WI38 (cell line): Measurements from ENCODE around the gene FAM83B.
"Not testable (repeated sequence)": the region's sequence is repeated elsewhere in the genome, so short reads cannot be mapped to it uniquely, and the experiment has no call there.

Experiments
- H3K4me3 ChIP-seq: 2 replicates; pipeline ENCODE4 v1.5.1; 2011; ENCODE audit warnings: low read depth, mild to moderate bottlenecking, control low read depth, low read length
- CTCF ChIP-seq: IDR thresholded peaks from 2 replicates; pipeline ENCODE4 v1.5.1; 2012; ENCODE audit warnings: low read depth, mild to moderate bottlenecking, control low read depth, low read length

FAM83B gene

DNA sequence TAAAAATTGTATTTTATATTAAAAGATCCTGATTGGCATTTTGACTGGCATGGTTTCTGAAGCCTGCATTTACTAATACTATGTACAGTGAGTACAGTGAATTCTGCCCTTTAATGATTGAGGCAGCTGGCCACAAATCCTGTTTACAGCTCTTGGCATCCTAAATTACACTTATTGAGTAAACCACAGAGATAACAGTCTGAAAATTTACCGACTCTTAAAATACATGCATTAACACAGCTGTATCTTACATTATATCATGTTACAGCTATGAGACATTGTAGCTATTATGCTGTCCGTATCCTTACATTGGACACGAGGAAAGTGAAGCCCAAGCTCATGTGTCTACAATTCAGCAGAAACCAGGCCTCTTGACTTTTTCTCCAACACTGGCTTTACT is 90.8 kb downstream of the FAM83B start:
- H3K4me3 ChIP-seq: no peak overlapping the region
- no peak for TF ChIP-seq CTCF

DNA sequence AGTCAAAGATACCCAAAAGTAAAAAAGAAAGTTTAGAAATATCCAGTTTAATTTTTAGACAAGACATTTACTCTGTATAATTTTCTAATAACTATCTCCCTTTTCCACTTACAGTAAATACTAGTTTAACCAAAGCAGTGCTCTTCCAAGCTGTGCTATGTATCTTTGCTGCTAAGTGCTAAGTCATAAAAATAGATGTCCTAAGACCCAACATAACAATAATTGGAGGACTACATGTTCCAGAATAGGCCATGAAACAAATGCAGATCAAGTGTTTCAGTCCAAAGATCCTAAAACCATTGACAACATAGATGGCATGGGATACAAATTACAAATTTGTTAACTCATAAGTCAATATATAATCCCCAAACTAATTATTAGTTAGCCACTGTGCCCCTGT is 111.1 kb downstream of the FAM83B start:
- TF ChIP-seq CTCF: no peak
- H3K4me3 ChIP-seq: no peak overlapping the region

- H3K4me3 ChIP-seq: no peak overlapping the region
- no peak for TF ChIP-seq CTCF
These were observed 111.9 kb downstream of the FAM83B start for GRCh38 chr6:54958446-54958845.

DNA sequence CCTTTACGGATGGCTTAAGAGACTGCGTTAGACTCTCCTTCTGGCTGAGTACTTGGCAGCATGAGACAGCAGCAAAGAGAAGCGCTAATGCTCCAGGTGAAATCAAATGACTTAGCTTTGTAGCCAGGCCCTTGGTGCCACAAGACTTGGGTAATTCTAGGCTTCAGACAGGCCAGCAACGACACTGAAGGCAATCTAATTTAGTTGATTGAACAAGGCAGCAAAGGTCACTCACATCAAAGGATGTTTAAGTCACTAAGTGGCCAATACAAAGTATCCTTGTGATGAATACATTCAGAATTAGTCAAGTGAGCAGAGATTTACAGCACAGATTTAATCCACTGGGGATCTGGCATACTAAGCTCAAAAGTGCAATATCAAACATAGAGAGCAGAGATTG is 113.2 kb downstream of the FAM83B start:
- no peak for TF ChIP-seq CTCF
- no peak overlapping the region for H3K4me3 ChIP-seq

GRCh38 chr6:54961372-54961771 is 114.8 kb downstream of the FAM83B start:
- H3K4me3 ChIP-seq: not testable (repeated sequence)

- TF ChIP-seq CTCF: no peak
- no peak overlapping the region for H3K4me3 ChIP-seq
These were observed 123.8 kb downstream of the FAM83B start for GRCh38 chr6:54970337-54970736.

DNA sequence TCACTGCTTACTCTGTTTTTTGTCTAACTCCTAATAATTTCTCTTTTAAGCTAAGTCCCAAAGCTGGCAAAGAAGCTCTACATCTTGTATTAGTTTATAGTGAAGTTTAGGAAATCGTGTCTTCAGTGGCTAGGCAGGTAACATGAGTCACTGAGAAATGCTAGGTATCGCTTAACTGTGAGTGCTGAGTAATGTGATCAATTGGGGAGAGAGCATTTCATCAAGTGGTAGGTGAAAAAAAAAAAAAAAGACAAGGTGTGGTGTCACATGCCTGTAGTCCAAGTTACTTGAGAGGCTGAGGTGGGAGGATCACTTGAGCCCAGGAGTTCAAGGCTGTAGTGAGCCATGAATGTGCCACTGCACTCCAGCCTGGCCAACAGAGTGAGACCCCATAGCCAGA is 125.3 kb downstream of the FAM83B start:
- no peak overlapping the region for H3K4me3 ChIP-seq
- no peak for TF ChIP-seq CTCF

DNA sequence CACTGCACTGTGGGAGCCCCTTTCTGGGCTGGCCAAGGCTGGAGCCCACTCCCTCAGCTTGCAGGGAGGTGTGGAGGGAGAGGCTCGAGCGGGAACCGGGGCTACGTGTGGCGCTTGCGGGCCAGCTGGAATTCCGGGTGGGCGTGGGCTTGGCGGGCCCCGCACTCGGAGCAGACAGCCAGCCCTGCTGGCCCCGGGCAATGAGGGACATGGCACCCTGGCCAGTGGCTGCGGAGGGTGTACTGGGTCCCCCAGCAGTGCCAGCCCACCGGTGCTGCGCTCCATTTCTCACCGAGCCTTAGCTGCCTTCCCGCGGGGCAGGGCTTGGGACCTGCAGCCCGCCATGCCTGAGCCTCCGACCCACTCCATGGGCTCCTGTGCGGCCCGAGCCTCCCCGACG is 132.6 kb downstream of the FAM83B start:
- H3K4me3 ChIP-seq: not testable (repeated sequence)
